IMR-90 (cell line): ENCODE data around the gene INIP. TPM values are rescaled to one million over a fixed set of nuclear protein-coding genes. Genes with fewer than 3 reads are reported as not detected.

Experiments used
- ATAC-seq: fragments of 200-7000 bp; cut with Tn5 transposase; 2 replicates; pipeline ENCODE4 v1.9.1; 2020; ENCODE audit warnings: low read depth, mild to moderate bottlenecking, moderate library complexity
- BruUV-seq: library from RNA; stranded (reverse); fragments of 400-500 nt; replicated peaks from 2 replicates; lab custom pipeline; 2021; lab: Mats Ljungman, UMichigan
- CTCF ChIA-PET: fragments of 300-600 bp; formaldehyde crosslinking; extraction: SDS; loops from one replicate; lab custom pipeline; 2021; ENCODE audit warnings: antibody characterized with exemption; lab: Yijun Ruan, JAX
- POLR2A ChIA-PET: fragments of 300-600 bp; sonication (Branson Sonifier 250); formaldehyde crosslinking; loops from one replicate; lab custom pipeline; 2022; ENCODE audit warnings: antibody characterized with exemption; ENCODE audit not compliant: unreplicated experiment; lab: Charles Lee
- DNase-seq: peaks from one replicate; pipeline ENCODE4 v3.0.0; 2013
- H2AFZ ChIP-seq: replicated peaks from 2 replicates; pipeline ENCODE3; 2013; ENCODE audit warnings: low read length, mild to moderate bottlenecking; ENCODE audit not compliant: poor library complexity
- H2AK5ac ChIP-seq: 2 replicates; pipeline ENCODE4 v1.6.1; 2013; ENCODE audit warnings: low read depth, low read length, inconsistent platforms
- H2AK9ac ChIP-seq: replicated peaks from 2 replicates; pipeline ENCODE3; 2013; ENCODE audit warnings: mild to moderate bottlenecking, low read depth, low read length, moderate library complexity; ENCODE audit not compliant: poor library complexity
- H2BK120ac ChIP-seq: 2 replicates; pipeline ENCODE4 v1.6.1; 2013; ENCODE audit warnings: low read depth, low read length, inconsistent platforms
- H2BK15ac ChIP-seq: 3 replicates; pipeline ENCODE4 v1.6.1; 2013; ENCODE audit warnings: low read depth, low read length, inconsistent platforms
- H2BK20ac ChIP-seq: 2 replicates; pipeline ENCODE4 v1.6.1; 2013; ENCODE audit warnings: low read depth, mild to moderate bottlenecking, inconsistent platforms, low read length, moderate library complexity
- H2BK5ac ChIP-seq: 2 replicates; pipeline ENCODE4 v1.6.1; 2013; ENCODE audit warnings: mild to moderate bottlenecking, low read depth, low read length, inconsistent platforms; ENCODE audit not compliant: poor library complexity, severe bottlenecking
- H3K14ac ChIP-seq: replicated peaks from 2 replicates; pipeline ENCODE4 v1.6.1; 2013; ENCODE audit warnings: low read depth, low read length, inconsistent platforms
- H3K18ac ChIP-seq: 2 replicates; pipeline ENCODE4 v1.6.1; 2013; ENCODE audit warnings: low read depth, low read length, control low read depth
- H3K23ac ChIP-seq: 2 replicates; pipeline ENCODE4 v1.6.1; 2013; ENCODE audit warnings: low read depth, low read length, inconsistent platforms
- H3K27ac ChIP-seq: 2 replicates; pipeline ENCODE4 v1.5.1; 2013; ENCODE audit warnings: mild to moderate bottlenecking, control low read depth, low read length; ENCODE audit not compliant: insufficient read depth
- H3K27me3 ChIP-seq: 2 replicates; pipeline ENCODE4 v1.6.1; 2013; ENCODE audit warnings: low read length; ENCODE audit not compliant: control insufficient read depth, insufficient read depth
- H3K36me3 ChIP-seq: 2 replicates; pipeline ENCODE4 v1.6.1; 2013; ENCODE audit warnings: low read length, mixed read lengths; ENCODE audit not compliant: control insufficient read depth, insufficient read depth
- H3K4ac ChIP-seq: 2 replicates; pipeline ENCODE4 v1.6.1; 2013; ENCODE audit warnings: low read depth, low read length, inconsistent platforms
- H3K4me1 ChIP-seq: 2 replicates; pipeline ENCODE4 v1.6.1; 2013; ENCODE audit warnings: low read length, mixed read lengths; ENCODE audit not compliant: control insufficient read depth, insufficient read depth
- H3K4me2 ChIP-seq: 2 replicates; pipeline ENCODE4 v1.6.1; 2013; ENCODE audit warnings: low read depth, mild to moderate bottlenecking, control low read depth, low read length, moderate library complexity
- H3K4me3 ChIP-seq: 2 replicates; pipeline ENCODE4 v1.5.1; 2013; ENCODE audit warnings: low read depth, mild to moderate bottlenecking, control low read depth, low read length, moderate library complexity; ENCODE audit not compliant: insufficient read depth
- H3K56ac ChIP-seq: 2 replicates; pipeline ENCODE4 v1.6.1; 2013; ENCODE audit warnings: low read length, inconsistent platforms; ENCODE audit not compliant: insufficient read depth; ENCODE audit errors: extremely low read depth
- H3K79me1 ChIP-seq, 2 experiments: 2 replicates each; pipeline ENCODE4 v1.6.1; 2013; ENCODE audit warnings: low read length in 2 of 2, inconsistent platforms in 1 of 2, low read depth in 1 of 2
- H3K9ac ChIP-seq: 2 replicates; pipeline ENCODE4 v1.6.1; 2013; ENCODE audit warnings: low read depth, low read length, control low read depth
- H3K9me1 ChIP-seq: 2 replicates; pipeline ENCODE4 v1.6.1; 2013; ENCODE audit warnings: low read length, inconsistent platforms; ENCODE audit not compliant: insufficient read depth
- H3K9me3 ChIP-seq: 2 replicates; pipeline ENCODE4 v1.6.1; 2013; ENCODE audit warnings: low read length; ENCODE audit not compliant: control insufficient read depth, insufficient read depth
- H4K20me1 ChIP-seq: 2 replicates; pipeline ENCODE4 v1.6.1; 2013; ENCODE audit warnings: low read length, inconsistent platforms; ENCODE audit not compliant: insufficient read depth
- H4K5ac ChIP-seq: 2 replicates; pipeline ENCODE4 v1.6.1; 2013; ENCODE audit warnings: mild to moderate bottlenecking, low read depth, low read length, control low read depth
- H4K8ac ChIP-seq, 2 experiments: 2 replicates each; pipeline ENCODE4 v1.6.1; 2013; ENCODE audit warnings: low read depth in 2 of 2, low read length in 2 of 2, control low read depth in 1 of 2, inconsistent platforms in 1 of 2
- H4K91ac ChIP-seq: 2 replicates; pipeline ENCODE4 v1.6.1; 2013; ENCODE audit warnings: low read depth, low read length, inconsistent platforms; ENCODE audit not compliant: insufficient read depth
- BHLHE40 ChIP-seq: fragments of 150-350 bp; IDR thresholded peaks from 2 replicates; pipeline ENCODE4 v1.6.1; 2016; ENCODE audit warnings: mild to moderate bottlenecking, low read depth, low read length
- CEBPB ChIP-seq: IDR thresholded peaks from 2 replicates; pipeline ENCODE4 v1.6.1; 2012; ENCODE audit warnings: low read depth, low read length, improper control_type of control experiment
- CHD1 ChIP-seq: IDR thresholded peaks from 2 replicates; pipeline ENCODE4 v1.6.1; 2012; ENCODE audit warnings: low read depth, low read length, improper control_type of control experiment
- CTCF ChIP-seq: conservative IDR thresholded peaks from 2 replicates; pipeline ENCODE4 v1.5.1; 2012; ENCODE audit warnings: mild to moderate bottlenecking, low read depth, low read length, improper control_type of control experiment
- ELK1 ChIP-seq: fragments of 150-350 bp; IDR thresholded peaks from 2 replicates; pipeline ENCODE4 v1.6.1; 2016; ENCODE audit warnings: low read depth, mild to moderate bottlenecking, low read length, moderate library complexity, borderline replicate concordance
- FOS ChIP-seq: fragments of 150-350 bp; IDR thresholded peaks from 2 replicates; pipeline ENCODE4 v1.6.1; 2016; ENCODE audit warnings: low read depth, low read length
- MAFK ChIP-seq: IDR thresholded peaks from 2 replicates; pipeline ENCODE4 v1.6.1; 2012; ENCODE audit warnings: low read depth, low read length, improper control_type of control experiment
- MAZ ChIP-seq: IDR thresholded peaks from 2 replicates; pipeline ENCODE4 v1.6.1; 2012; ENCODE audit warnings: low read depth, mild to moderate bottlenecking, low read length, improper control_type of control experiment, moderate library complexity, borderline replicate concordance
- MXI1 ChIP-seq: IDR thresholded peaks from 2 replicates; pipeline ENCODE4 v1.6.1; 2012; ENCODE audit warnings: low read depth, mild to moderate bottlenecking, low read length, moderate library complexity, borderline replicate concordance
- NFE2L2 ChIP-seq: fragments of 150-350 bp; IDR thresholded peaks from 2 replicates; pipeline ENCODE4 v1.6.1; 2016; ENCODE audit warnings: low read depth, mild to moderate bottlenecking, low read length
- POLR2A ChIP-seq: IDR thresholded peaks from 2 replicates; pipeline ENCODE4 v1.6.1; 2012; ENCODE audit warnings: mild to moderate bottlenecking, low read depth, low read length
- RAD21 ChIP-seq: IDR thresholded peaks from 2 replicates; pipeline ENCODE4 v1.6.1; 2012; ENCODE audit warnings: low read length, improper control_type of control experiment
- RCOR1 ChIP-seq: IDR thresholded peaks from 2 replicates; pipeline ENCODE4 v1.6.1; 2012; ENCODE audit warnings: mild to moderate bottlenecking, low read length, improper control_type of control experiment; ENCODE audit not compliant: insufficient replicate concordance
- RFX5 ChIP-seq: IDR thresholded peaks from 2 replicates; pipeline ENCODE4 v1.8.0; 2012; ENCODE audit warnings: low read depth, mild to moderate bottlenecking, low read length, moderate library complexity
- SMC3 ChIP-seq: fragments of 150-350 bp; IDR thresholded peaks from 2 replicates; pipeline ENCODE4 v1.6.1; 2016; ENCODE audit warnings: low read depth, mild to moderate bottlenecking, antibody characterized with exemption, low read length, moderate library complexity
- WGBS, 2 experiments: methylation state at CpG; one replicate each; pipeline versions ENCODE4 v1.1.5 to v1.1.7; 2013; ENCODE audit warnings: missing lambda C conversion rate in 2 of 2; ENCODE audit not compliant: insufficient read length in 1 of 2; ENCODE audit errors: extremely low coverage in 2 of 2; 5-methylcytosine and 5-hydroxymethylcytosine counted together
- dilution Hi-C: fragments of 300-500 bp; cut with HindIII; formaldehyde crosslinking; loops from one replicate; pipeline ENCODE4 v1.14.3; 2018; ENCODE audit warnings: low sequenced_read_pairs; ENCODE audit not compliant: unreplicated experiment
- in situ Hi-C: fragments of 300-500 bp; cut with MboI; formaldehyde crosslinking; loops from 3 replicates; pipeline ENCODE4 v1.14.3; 2019; ENCODE audit warnings: low sequenced_read_pairs, inconsistent platforms, mixed read lengths
- intact Hi-C: fragments of 100-400 bp; cut with micrococcal nuclease; formaldehyde crosslinking; loops from 2 replicates; pipeline ENCODE4 v1.10.0; 2022
- polyA plus RNA-seq, 3 experiments: library from polyadenylated mRNA; depleted of rRNA; stranded (reverse); fragments of >200 nt; gene quantifications; 2 replicates each; pipeline ENCODE4 v1.2.3, GENCODE V29; 2012; ENCODE audit warnings: low replicate concordance in 1 of 3
- total RNA-seq: library from RNA; depleted of rRNA; stranded (reverse); fragments of >200 nt; gene quantifications from 2 replicates; pipeline ENCODE4 v1.2.3, GENCODE V29; 2012
- TF ChIP-seq, protein P1 (sequence below): fragments of 150-350 bp; IDR thresholded peaks from 2 replicates; pipeline ENCODE4 v1.6.1; 2017; ENCODE audit warnings: mild to moderate bottlenecking, antibody characterized with exemption, low read length, low read depth

The INIP gene
- total and polyA plus RNA-seq, 2 of the 4 experiments (the other 2 are of a cell fraction) = 11.1 to 15.4 TPM

DNA sequence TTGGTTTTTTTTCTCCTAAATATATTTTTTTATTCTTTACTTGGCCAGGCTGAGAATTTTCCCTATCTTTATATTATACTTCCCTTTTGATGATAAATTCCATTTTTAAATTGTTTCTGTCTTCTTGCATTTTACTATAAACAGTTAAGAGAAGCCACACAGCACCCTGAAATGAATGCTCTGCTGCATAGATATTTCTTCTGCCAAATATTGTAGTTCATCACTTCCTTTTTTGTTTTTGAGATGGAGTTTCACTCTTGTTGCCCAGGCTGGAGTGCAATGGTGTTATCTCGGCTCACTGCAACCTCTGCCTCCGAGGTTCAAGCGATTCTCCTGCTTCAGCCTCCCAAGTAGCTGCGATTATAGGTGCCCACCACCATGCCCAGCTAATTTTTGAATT, 8.5 kb upstream of the INIP start:
- in situ Hi-C loops = no loop called here
- 60% methylated on average over 2 of the region's 4 CpGs; no CpG with 5 or more reads in 1 of the 2 experiments for WGBS, 2 experiments
- Histone ChIP-seq H4K8ac (no peak overlapping the region), H2AK5ac (no peak overlapping the region), H3K56ac (no peak overlapping the region), H2AK9ac (no peak overlapping the region), H3K4me3 (no peak overlapping the region), H3K9ac (no peak overlapping the region), H2BK5ac (no peak overlapping the region), H2BK120ac (no peak overlapping the region), H3K79me1 (no peaks in the 10 kb centered on the region), H2AFZ (no peak overlapping the region), H3K9me1 (no peaks in the 10 kb centered on the region), H3K36me3 (no peaks in the 10 kb centered on the region), H3K27ac (no peak overlapping the region), H3K23ac (no peak overlapping the region), H4K5ac (no peak overlapping the region), H3K4ac (no peak overlapping the region), H4K91ac (no peak overlapping the region), H4K20me1 (no peaks in the 10 kb centered on the region), H3K9me3 (peaks cover 3% of the 10 kb centered on the region; the same call in 1 of the 2 replicates), H3K4me2 (no peak overlapping the region), H2BK20ac (no peak overlapping the region), H2BK15ac (no peak overlapping the region), H3K18ac (no peak overlapping the region), H3K4me1 (no peaks in the 10 kb centered on the region), H3K14ac (no peak overlapping the region), H3K27me3 (no peaks in the 10 kb centered on the region; the same call in 1 of the 2 replicates)
- CTCF ChIA-PET = no interaction called here
- no peak for DNase-seq
- POLR2A ChIA-PET = no interaction called here
- no peak for ATAC-seq
- dilution Hi-C loops = no loop called here
- no TSS peak for BruUV-seq
- TF ChIP-seq RCOR1 (no peak), CTCF (no peak), CEBPB (no peak), BHLHE40 (no peak), MAFK (no peak), RAD21 (no peak), RFX5 (no peak), MXI1 (no peak), SMC3 (no peak), ELK1 (no peak), FOS (no peak), CHD1 (no peak), MAZ (no peak), NFE2L2 (no peak), POLR2A (no peak)
- TF ChIP-seq, protein P1, sequence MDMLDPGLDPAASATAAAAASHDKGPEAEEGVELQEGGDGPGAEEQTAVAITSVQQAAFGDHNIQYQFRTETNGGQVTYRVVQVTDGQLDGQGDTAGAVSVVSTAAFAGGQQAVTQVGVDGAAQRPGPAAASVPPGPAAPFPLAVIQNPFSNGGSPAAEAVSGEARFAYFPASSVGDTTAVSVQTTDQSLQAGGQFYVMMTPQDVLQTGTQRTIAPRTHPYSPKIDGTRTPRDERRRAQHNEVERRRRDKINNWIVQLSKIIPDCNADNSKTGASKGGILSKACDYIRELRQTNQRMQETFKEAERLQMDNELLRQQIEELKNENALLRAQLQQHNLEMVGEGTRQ = no peak
- intact Hi-C loops = no loop called here
